Neural cell (in vitro differentiated cells): Measurements from ENCODE around the gene YAE1.

Source experiments
- MXI1 ChIP-seq: fragments of 450-650 bp; conservative IDR thresholded peaks from 2 replicates; pipeline ENCODE4 v1.6.1; 2014; ENCODE audit warnings: antibody characterized with exemption, mild to moderate bottlenecking; ENCODE audit not compliant: poor library complexity, severe bottlenecking
- TF ChIP-seq, protein P1 (sequence below): fragments of 450-650 bp; IDR thresholded peaks from 2 replicates; pipeline ENCODE4 v1.5.1; 2014; ENCODE audit warnings: antibody characterized with exemption, mild to moderate bottlenecking, moderate library complexity; ENCODE audit not compliant: poor library complexity, severe bottlenecking

DNA sequence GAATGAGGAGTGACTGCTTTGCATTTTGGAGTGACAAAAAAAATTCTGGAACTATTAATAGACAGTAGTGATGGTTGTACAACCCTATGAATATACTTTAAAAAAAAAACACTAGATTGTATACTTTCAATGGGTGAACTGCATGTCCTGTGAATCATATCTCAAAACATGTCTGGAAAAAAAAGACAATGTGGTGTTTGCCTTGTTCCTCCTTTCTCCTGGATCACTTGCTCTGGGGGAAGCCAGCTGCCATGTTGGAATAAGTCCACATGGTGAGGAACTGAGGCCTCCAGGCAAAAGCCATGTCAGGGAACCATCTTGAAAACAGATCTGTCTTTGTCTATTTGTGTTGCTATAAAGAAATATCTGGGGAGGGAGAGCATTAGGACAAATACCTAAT lies 39.5 kb upstream of the YAE1 start:
- no peak for TF ChIP-seq MXI1
- TF ChIP-seq, protein P1, sequence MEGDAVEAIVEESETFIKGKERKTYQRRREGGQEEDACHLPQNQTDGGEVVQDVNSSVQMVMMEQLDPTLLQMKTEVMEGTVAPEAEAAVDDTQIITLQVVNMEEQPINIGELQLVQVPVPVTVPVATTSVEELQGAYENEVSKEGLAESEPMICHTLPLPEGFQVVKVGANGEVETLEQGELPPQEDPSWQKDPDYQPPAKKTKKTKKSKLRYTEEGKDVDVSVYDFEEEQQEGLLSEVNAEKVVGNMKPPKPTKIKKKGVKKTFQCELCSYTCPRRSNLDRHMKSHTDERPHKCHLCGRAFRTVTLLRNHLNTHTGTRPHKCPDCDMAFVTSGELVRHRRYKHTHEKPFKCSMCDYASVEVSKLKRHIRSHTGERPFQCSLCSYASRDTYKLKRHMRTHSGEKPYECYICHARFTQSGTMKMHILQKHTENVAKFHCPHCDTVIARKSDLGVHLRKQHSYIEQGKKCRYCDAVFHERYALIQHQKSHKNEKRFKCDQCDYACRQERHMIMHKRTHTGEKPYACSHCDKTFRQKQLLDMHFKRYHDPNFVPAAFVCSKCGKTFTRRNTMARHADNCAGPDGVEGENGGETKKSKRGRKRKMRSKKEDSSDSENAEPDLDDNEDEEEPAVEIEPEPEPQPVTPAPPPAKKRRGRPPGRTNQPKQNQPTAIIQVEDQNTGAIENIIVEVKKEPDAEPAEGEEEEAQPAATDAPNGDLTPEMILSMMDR, result no peak
